GM18502 (cell line): ENCODE data around the gene DSTYK.
A peak's percentile ranks its signal among the peaks of the same experiment; 100 is the strongest.

ENCODE experiments used
- ATAC-seq: cut with Tn5 transposase; IDR thresholded peaks from one replicate; pipeline ENCODE4 v1.9.1; 2021; ENCODE audit warnings: mild to moderate bottlenecking; ENCODE audit not compliant: unreplicated experiment, poor library complexity

The DSTYK gene, protein sequence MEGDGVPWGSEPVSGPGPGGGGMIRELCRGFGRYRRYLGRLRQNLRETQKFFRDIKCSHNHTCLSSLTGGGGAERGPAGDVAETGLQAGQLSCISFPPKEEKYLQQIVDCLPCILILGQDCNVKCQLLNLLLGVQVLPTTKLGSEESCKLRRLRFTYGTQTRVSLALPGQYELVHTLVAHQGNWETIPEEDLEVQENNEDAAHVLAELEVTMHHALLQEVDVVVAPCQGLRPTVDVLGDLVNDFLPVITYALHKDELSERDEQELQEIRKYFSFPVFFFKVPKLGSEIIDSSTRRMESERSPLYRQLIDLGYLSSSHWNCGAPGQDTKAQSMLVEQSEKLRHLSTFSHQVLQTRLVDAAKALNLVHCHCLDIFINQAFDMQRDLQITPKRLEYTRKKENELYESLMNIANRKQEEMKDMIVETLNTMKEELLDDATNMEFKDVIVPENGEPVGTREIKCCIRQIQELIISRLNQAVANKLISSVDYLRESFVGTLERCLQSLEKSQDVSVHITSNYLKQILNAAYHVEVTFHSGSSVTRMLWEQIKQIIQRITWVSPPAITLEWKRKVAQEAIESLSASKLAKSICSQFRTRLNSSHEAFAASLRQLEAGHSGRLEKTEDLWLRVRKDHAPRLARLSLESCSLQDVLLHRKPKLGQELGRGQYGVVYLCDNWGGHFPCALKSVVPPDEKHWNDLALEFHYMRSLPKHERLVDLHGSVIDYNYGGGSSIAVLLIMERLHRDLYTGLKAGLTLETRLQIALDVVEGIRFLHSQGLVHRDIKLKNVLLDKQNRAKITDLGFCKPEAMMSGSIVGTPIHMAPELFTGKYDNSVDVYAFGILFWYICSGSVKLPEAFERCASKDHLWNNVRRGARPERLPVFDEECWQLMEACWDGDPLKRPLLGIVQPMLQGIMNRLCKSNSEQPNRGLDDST

DNA sequence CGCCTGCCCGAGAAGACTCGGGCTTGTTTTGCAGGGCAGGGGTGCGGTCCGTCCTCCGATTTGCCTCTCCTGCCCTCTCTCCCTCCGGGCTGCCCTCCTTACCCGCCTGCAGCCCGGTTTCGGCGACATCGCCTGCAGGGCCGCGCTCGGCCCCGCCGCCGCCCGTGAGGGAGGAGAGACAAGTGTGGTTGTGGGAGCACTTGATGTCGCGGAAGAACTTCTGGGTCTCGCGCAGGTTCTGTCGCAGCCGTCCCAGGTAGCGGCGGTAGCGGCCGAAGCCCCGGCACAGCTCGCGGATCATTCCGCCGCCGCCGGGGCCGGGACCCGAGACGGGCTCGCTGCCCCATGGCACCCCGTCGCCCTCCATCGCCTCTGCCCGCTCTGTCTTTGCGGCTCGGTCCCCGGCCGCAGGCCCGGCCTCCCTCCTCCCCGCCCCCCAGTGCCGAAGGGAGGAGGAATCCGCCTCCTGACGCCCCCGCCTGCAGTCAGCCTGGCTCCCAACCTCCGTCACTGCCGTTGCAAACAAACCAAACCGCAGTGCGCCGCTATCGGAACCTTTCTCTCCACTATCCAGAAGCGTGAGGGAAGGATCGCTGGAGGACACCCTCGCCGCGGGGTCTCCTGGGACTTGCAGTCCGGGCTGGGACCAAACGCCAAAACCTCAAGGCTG is at the start of gene DSTYK:
DSTYK (minus strand) TSS at position 534 of the 670 bp plus-strand sequence; CDS start at position 367, 167 bp downstream.
- peak; percentile 87 for ATAC-seq

DNA sequence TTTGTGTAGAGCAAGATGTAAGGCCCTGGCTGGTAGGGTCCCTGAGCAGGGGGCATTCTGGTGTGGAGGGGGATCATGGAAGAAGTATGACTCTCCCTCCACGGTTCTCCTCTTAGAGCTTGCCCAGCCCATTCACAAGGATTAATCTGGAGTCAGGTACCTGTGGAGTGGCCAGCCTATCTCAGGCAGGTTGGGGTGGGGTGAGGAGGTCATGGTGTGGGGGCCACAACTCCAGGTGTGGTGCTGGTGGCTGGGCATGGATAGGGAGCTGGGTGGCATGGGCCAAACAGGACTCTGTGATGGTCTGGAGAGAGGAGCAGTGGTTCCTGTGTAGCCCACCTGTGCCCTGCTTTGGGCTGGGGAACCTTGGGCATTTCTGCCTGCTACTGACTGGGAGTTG is 48.5 kb upstream of the DSTYK start:
- no peak for ATAC-seq

DNA sequence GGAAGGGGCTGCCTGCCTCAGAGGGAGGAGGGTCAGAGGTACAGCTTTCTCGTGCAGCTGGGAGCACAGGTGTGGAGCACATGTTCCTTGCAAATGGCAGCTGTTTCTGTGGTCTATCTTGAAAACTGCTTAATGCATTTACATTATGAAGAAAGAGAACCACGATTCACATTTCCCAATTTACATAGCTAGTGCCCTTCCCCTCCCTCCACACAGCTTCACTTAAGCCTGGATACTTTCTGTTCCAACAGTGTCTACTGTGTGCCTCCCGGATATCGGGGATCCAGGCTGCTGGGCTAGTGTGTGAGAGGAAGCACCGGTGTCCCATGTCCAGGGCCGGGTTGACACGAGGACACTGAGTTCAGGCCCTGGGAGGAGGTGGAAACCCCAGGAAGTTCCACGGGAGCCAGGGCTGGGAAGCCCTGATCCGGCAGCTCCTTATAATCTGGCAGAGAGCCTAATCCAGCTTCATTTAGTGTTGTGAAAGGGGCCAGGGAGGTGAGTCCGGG is 47.9 kb upstream of the DSTYK start:
- no peak for ATAC-seq

DNA sequence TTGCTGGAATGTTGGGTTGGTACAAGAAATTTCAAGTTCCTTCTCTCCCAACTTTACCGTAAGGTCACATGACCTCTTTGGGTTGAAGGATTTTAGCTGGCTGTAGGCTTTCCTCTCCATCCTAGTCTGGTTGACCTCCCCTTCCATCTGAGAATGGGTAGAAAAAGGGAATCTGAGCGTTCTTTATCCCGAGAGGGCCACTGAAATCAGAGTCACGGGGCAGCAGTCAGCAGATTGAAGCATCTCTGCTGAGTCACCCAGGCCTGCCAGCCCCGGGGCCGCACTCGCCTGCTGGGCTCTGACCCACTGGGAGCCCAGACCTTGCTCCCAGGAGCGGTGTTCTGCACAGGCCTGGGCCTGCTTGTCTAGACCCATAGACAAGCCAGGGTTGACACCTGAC is 47.2 kb upstream of the DSTYK start:
- ATAC-seq, result no peak

DNA sequence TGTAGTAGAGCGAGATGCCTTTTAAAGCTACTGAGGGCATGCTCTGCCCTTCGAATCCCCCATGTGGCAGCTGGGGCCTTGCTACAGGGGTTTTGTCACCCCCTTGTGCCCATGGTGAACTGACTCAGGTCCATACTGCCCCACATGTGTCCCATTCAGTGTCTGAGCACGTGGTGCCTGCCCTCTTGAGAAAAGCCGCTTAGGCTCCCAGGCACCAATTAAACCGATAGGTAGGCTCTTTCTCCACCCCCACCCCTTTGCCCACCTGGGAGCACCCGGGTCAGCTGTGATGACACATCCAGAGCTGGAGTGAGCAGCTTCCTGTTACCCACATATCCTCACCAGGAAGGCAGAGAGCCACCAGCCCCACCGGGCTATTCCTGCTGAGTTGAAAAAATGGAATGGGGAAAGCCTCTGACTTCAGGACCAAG is 46.8 kb upstream of the DSTYK start:
- no peak for ATAC-seq

DNA sequence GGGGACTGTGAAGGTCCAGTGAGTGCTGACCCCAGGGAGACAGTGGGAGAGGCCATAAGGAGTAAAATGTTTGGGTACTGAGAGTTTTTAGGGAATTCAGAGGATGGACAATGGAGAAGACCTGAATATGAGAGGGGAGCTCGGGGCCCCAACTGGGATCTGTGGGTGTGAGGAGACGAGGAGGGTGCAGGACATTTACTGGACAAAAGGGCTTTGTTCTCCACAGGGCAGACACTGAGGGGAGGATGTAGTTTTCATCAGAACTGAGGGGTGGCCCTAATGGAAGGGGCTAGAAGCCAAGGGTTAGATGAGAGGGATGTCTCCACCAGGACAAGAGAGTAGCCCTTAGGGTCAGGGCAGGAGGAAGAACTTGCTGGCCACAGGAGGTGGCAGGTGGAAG is 46.2 kb upstream of the DSTYK start:
- ATAC-seq, result no peak

DNA sequence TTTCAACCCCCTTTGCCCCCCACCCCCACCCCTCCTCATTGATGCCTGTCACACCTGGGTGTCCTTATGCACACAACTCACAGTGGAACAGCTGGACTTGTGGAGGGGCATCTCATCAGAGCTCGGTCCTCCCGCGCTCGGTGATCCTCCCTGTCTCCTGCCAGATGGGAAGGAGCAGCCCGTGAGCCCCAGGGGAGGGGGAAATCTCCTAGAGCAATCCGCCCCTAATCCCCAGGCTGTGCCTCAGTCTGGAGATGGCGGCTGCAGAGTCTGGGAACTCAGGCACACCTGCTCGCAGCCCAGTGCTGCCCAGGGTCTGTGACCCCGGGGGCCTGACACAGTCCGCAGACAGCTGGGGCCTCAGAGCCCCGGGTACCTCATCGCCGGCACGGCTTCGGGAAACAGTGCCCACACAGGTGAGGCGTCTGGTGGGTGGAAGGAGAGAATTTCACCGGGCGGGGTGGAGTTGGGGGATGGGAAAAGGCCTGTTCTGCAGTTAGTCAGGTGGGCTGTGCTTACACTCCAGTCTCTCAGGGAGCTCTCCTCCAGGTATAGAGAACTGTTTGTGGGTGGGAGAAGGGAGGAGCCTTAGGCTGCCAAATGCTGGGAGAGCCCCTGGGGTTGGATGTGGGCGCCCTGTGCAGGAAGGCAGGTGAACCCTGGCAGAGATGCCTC is 45.6 kb upstream of the DSTYK start:
- ATAC-seq, result no peak

DNA sequence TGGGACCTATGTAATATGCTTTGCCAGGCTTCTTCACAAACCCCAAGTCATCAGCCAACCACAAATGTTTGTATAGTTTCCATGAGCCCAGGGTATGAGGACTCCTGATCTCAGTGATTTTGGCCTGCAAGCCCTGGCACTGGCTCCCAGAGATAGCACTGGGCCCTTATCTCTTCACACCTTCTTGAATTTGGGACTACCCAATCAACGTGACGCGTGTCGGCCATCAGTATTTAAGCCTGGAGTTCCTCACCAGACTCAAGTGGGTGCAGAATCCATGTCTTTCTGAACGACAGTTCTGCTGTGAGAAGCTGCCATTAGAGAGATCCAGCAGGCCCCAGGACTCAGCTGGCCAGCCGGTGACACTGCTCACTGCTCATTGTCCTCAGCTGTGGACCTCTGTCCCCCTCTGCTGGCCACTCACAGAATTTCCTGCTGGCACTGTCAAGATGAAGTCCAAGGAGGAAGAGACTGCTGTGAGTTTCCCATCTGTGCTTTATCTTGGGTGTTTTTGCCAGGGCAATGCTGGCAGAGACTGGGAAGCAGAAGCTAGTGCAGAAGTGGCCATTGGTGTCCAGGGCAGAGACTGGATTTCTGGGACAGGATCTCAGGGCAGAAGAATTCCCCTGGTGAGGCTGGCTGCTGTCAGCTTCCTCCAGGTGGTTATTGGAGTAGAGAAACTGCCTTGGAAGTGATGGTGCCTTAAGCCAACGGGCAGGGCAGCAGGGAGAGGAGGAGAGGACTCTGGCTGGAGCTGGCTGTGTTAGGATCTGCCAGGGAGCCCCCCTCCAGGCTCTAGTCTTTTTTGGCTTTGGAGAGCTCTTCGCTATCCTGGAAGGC is 44.7 kb upstream of the DSTYK start:
- ATAC-seq, result no peak

DNA sequence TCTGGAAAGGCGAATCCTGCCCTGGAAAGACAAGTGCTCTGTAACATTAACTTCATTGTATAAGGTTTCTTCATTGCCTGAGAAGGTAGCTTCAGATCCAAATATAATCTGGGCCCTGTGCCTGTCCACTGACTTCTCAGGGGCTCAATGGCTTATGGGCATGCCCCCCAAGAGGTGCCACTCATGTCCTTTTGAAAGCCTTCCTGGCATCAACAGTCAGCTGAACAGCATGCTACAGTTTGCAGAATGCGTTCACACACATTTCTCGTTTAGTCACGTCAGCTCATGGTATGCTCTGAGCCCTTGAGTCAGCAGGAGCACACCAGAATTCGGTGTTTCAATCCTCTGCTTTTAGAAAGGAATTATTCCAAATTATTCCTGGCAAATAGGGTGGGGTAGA is 40.1 kb upstream of the DSTYK start:
- no peak for ATAC-seq

DNA sequence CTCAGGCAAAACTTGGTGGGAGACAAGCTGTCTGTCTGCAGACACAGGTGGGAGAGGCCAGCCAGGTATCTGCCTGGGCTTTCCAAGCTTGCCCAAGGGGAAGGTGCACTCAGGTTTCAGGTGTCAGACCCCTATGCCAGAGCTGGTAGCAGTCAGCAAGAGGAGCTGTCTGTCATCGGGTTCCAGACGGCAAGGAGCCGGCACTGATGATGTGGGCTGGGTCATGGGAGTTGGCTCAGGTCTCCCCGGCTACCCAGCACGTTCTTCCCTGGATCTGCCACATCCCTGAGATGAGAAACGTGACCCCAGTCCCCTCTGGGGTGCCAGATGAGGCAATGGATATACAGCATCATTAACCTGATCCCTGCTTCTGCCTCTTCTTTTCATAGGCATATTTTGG is 39.2 kb upstream of the DSTYK start:
- ATAC-seq, result no peak

DNA sequence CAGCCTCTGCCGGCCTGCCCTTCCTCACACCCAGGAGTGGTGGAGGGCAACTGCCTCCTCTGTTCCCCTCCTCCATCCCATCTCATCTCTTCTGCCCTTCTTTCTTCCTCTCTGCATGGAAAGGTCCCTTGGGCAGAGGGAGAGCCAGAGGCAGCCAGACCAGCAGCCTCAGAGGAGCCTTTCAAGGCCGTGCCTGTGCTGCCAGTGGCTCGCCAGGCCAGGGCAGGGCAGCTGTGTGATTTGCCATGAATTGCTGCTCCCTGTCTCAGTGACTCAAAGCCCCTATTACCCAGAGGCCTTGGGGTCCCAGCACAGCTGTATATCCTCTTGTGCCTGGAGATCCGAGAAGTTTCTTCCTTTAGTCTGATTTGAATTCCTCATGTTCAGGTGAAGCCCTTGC is 38.1 kb upstream of the DSTYK start:
- no peak for ATAC-seq

DNA sequence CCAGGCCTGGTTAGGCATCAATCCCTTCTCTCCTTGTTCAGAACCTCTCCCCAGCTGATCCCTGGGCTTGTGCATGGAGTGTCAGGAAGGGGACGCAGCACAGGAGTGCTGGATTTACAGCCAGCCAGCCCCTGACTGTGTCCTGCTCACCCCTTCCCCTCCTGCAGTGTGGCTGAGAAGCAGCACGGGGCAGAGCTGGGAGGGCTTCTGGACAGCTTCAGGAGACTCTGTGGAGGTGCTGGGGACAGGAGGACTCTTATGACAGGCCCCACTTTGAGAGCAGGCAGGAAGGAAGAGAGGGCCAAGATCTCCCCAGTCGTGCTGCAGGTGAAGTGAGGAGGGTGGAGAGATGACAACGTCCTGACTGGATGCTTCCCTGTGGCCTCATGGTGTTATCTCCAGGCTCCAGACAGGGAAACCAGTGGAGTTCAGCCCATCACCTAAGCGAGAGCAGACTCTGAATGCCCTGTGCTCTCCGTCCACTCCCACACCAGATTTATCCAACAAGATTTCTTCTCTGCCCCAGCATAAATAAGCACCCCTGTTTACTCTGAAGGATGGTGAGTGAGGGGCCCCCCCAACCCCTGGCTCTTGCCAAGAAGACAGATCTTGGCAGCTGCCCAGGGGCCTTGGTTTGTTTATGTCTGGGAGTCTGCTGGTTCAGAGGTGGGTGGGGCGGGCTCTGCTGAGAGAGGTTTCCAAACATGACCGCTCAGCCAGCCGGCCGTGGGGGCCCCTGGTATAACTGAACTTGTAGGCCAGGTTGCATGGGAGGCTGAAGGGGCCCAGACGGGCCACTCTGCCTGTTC is 37.5 kb upstream of the DSTYK start:
- no peak for ATAC-seq

DNA sequence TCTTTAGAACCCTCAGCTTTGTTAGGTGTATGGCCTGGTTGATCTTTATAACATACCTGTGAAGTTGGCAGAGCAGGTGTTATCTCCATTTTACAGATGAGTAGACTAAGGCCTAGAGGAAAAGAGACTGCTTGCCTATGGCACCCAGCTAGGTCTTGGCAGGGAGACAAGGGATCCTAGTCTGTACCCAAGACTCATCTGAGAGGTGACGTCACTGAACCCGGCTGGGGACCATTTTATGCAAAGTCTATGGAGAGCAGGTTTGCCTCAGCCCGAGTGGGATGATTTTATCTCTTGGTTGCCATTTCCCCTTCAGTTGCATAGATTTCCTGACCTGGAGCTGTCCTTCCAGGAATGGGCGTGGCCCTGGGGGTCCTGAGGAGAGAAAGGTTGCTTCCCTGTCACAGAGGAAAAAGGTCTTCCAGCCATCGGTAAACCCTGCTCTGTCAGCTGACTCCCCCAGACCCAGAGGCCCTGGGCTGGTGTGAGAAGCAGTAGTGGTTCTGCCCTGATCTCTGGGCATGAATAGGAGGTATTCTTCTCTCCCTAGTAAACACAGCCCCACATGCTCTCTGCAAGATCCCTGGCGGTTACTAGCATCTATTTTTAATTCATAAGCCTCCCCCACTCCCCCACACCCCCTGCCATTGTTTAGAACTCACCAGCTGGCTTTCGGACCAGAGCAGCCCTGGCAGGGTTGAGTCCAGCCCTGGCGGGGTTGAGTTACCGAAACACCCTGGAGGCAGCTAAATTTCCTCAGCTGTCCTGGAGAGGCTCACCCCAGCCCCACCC is 35.8 kb upstream of the DSTYK start:
- no peak for ATAC-seq

DNA sequence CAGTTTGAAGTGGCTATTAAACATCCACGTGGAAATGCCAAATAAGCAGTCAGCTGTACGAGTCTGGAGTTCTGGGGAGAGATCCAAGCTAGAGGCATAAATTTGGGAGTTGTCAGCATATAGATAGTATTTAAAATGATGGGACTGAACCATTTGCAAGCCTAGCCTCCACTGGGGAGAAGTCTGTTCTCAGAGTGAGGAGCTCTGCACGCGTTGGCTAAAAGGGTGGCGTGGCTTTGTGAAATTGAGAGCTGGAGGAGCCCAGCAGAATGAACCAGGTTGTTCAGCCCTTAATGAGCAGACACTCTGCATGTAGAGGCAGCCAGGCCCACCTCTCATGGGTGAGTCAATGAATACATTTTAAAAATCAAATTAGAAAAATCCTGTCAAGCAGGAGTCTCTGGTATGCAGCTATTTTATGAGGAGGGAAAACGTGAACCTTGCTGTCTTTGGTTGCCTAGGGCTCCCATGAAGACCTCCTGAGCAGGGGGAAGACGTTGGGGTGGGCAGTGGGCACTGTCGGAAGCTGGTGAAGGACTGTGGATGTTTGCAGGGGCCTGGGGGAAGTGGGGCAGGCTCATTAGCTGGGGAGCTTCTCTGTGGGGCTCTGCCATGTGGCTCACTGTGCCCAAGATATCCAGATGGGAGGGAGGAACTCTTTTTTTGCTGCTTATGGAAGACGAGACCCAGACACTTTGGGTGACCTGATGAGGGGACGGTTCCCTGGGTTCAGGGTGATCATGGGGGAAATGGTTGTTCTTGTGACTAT is 35.0 kb upstream of the DSTYK start:
- no peak for ATAC-seq

DNA sequence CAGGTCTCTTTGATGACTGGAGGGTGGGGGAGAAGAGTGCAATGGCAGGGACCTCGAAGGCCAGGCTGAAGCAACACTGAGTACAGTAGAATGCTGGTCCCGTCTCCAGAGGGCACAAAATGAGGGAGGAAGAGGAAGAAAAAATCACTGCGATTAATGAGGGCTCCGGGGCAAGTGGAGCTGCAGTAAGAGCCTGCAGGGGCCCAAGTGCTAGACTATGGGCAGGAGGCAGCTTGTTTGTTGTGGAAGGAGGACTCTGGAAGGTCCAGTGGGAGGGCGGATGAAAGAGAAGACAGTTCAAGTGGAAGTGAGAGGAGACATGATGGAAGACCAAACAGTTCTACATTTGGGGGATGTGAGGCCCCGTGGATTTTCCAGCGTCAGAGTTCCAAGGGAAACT is 33.6 kb upstream of the DSTYK start:
- ATAC-seq, result no peak

DNA sequence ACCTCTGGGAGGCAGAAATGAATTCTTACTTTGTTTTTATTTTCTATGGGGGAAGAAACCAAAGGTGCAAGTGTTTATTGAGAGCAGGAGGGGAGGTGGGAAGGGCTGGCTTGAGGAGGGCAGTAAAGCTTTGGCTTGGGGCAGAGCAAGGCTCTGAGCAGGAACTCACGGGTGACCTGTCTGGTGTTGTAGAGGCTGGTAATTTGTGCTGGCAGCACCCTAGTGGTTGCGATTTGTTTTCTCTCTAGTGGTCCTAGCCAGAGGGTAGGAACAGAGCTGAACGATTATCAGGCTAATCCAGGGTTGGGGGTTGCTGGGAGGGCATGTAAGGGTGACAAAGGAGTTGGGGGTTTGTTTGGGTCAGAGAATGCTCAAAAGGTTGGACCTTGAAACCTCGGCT is 32.9 kb upstream of the DSTYK start:
- no peak for ATAC-seq
